Measurements from ENCODE around the gene WDR37. TPM values are rescaled to one million over a fixed set of nuclear protein-coding genes. Genes with fewer than 3 reads are reported as not detected.

WDR37 gene
- total RNA-seq, 1 experiment from 2014 or later: 10.4 TPM

- Mint-ChIP-seq H3K27ac (no peak overlapping the region), H3K4me1 (peaks cover 4% of the 10 kb centered on the region), H3K9me3 (no peaks in the 10 kb centered on the region), H3K36me3 (peaks cover 85% of the 10 kb centered on the region), H3K4me3 (no peak overlapping the region), H3K27me3 (ENCODE audit: low read depth) (no peaks in the 10 kb centered on the region)
- ChIA-PET CTCF (no interaction called here), POLR2A (no interaction called here)
- DNase-seq (ENCODE audit: low spot score) (no peak), ATAC-seq (no peak)
- no peak for TF ChIP-seq GTF2I (CRISPR knock-in tag; conservative IDR thresholded peaks at IDR 0.05)
- TF ChIP-seq TCF7 (CRISPR knock-in tag; IDR thresholded peaks at IDR 0.05; ENCODE audit: low read depth): no peak
- no peak for TF ChIP-seq FOXP1 (CRISPR knock-in tag; IDR thresholded peaks at IDR 0.05; ENCODE audit: borderline replicate concordance)
- TF ChIP-seq, protein P1, sequence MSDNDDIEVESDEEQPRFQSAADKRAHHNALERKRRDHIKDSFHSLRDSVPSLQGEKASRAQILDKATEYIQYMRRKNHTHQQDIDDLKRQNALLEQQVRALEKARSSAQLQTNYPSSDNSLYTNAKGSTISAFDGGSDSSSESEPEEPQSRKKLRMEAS (CRISPR knock-in tag; IDR thresholded peaks at IDR 0.05): no peak
- TF ChIP-seq MXD4 (CRISPR knock-in tag; IDR thresholded peaks at IDR 0.05; ENCODE audit: borderline replicate concordance): no peak
- no peak for TF ChIP-seq NFATC4 (CRISPR knock-in tag; IDR thresholded peaks at IDR 0.05)
- no peak for TF ChIP-seq ZNF232 (CRISPR knock-in tag; IDR thresholded peaks at IDR 0.05)
- no peak for TF ChIP-seq MYBL2 (CRISPR knock-in tag; IDR thresholded peaks at IDR 0.05)
- no peak for TF ChIP-seq ESRRA (CRISPR knock-in tag; IDR thresholded peaks at IDR 0.05; ENCODE audit: borderline replicate concordance)
- TF ChIP-seq FOXK1 (CRISPR knock-in tag; IDR thresholded peaks at IDR 0.05): no peak
- no peak for TF ChIP-seq MLX (CRISPR knock-in tag; IDR thresholded peaks at IDR 0.05)
Observed at GRCh38 chr10:1010703-1011102, 45.5 kb upstream of the WDR37 start.

GRCh38 chr10:1011696-1012095, 44.5 kb upstream of the WDR37 start:
- H3K9me3 Mint-ChIP-seq: no peaks in the 10 kb centered on the region
- ChIA-PET CTCF (no interaction called here), POLR2A (no interaction called here)
- no peaks in the 10 kb centered on the region for H3K27me3 Mint-ChIP-seq (ENCODE audit: low read depth)
- H3K36me3 Mint-ChIP-seq: peaks cover 85% of the 10 kb centered on the region
- ATAC-seq: no peak
- H3K4me3 Mint-ChIP-seq: no peak overlapping the region
- no peak for DNase-seq (ENCODE audit: low spot score)
- H3K4me1 Mint-ChIP-seq: peaks cover 4% of the 10 kb centered on the region
- TF ChIP-seq SOX15 (CRISPR knock-in tag; IDR thresholded peaks at IDR 0.05): no peak
- no peak for TF ChIP-seq ZNF317 (CRISPR knock-in tag; IDR thresholded peaks at IDR 0.05; ENCODE audit: borderline replicate concordance, low read depth)
- TF ChIP-seq AR (CRISPR knock-in tag; IDR thresholded peaks at IDR 0.05): no peak
- no peak for TF ChIP-seq IRF2 (CRISPR knock-in tag; IDR thresholded peaks at IDR 0.05; ENCODE audit: borderline replicate concordance, low read depth)
- no peak for TF ChIP-seq TEAD4 (CRISPR knock-in tag; IDR thresholded peaks at IDR 0.05)
- TF ChIP-seq NFATC4 (CRISPR knock-in tag; IDR thresholded peaks at IDR 0.05): no peak
- no peak for TF ChIP-seq CTCF (IDR thresholded peaks at IDR 0.05)
- TF ChIP-seq, protein P2, sequence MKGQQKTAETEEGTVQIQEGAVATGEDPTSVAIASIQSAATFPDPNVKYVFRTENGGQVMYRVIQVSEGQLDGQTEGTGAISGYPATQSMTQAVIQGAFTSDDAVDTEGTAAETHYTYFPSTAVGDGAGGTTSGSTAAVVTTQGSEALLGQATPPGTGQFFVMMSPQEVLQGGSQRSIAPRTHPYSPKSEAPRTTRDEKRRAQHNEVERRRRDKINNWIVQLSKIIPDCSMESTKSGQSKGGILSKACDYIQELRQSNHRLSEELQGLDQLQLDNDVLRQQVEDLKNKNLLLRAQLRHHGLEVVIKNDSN (CRISPR knock-in tag; IDR thresholded peaks at IDR 0.05): no peak
- no peak for TF ChIP-seq FOXJ3 (CRISPR knock-in tag; IDR thresholded peaks at IDR 0.05; ENCODE audit: borderline replicate concordance)
- TF ChIP-seq, protein P3, sequence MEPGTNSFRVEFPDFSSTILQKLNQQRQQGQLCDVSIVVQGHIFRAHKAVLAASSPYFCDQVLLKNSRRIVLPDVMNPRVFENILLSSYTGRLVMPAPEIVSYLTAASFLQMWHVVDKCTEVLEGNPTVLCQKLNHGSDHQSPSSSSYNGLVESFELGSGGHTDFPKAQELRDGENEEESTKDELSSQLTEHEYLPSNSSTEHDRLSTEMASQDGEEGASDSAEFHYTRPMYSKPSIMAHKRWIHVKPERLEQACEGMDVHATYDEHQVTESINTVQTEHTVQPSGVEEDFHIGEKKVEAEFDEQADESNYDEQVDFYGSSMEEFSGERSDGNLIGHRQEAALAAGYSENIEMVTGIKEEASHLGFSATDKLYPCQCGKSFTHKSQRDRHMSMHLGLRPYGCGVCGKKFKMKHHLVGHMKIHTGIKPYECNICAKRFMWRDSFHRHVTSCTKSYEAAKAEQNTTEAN (CRISPR knock-in tag; IDR thresholded peaks at IDR 0.05): no peak
- TF ChIP-seq, protein P1 (CRISPR knock-in tag; IDR thresholded peaks at IDR 0.05): no peak
- H3K27ac Mint-ChIP-seq: peak overlapping the region; percentile 19; the same call in 1 of the 2 replicates

All from WTC11 (cell line).